Dedifferentiated amniotic fluid mesenchymal stem cell (primary cell): Measurements from ENCODE around the gene SIPA1L3.

Experiments
- DNase-seq: peaks from one replicate; pipeline ENCODE4 v3.0.0-alpha.2; 2016; ENCODE audit errors: extremely low spot score

SIPA1L3 gene

GRCh38 chr19:37995346-37995745 is 88.3 kb downstream of the SIPA1L3 start:
- no peak for DNase-seq

GRCh38 chr19:37997911-37998344 is 90.9 kb downstream of the SIPA1L3 start:
- DNase-seq, result peak; percentile 85

- no peak for DNase-seq
These were observed 91.8 kb downstream of the SIPA1L3 start for GRCh38 chr19:37998801-37999308.

- peak; percentile 91 for DNase-seq
These were observed 92.6 kb downstream of the SIPA1L3 start for GRCh38 chr19:37999309-38000213.

- DNase-seq, result no peak
These were observed 94.3 kb downstream of the SIPA1L3 start for GRCh38 chr19:38001158-38001781.

GRCh38 chr19:38003438-38004185 is 96.6 kb downstream of the SIPA1L3 start:
- DNase-seq, result peak; percentile 66

- peak; percentile 18 for DNase-seq
These were observed 97.1 kb downstream of the SIPA1L3 start for GRCh38 chr19:38004186-38004520.

- peak; percentile 95 for DNase-seq
These were observed 97.7 kb downstream of the SIPA1L3 start for GRCh38 chr19:38004521-38005223.

- no peak for DNase-seq
These were observed 98.2 kb downstream of the SIPA1L3 start for GRCh38 chr19:38005224-38005614.

GRCh38 chr19:38006361-38007045 is 99.5 kb downstream of the SIPA1L3 start:
- no peak for DNase-seq

GRCh38 chr19:38009650-38010242 is 102.7 kb downstream of the SIPA1L3 start:
- no peak for DNase-seq

- no peak for DNase-seq
These were observed 104.4 kb downstream of the SIPA1L3 start for GRCh38 chr19:38011426-38011825.

GRCh38 chr19:38012290-38012689 is 105.3 kb downstream of the SIPA1L3 start:
- no peak for DNase-seq

GRCh38 chr19:38012944-38013343 is 105.9 kb downstream of the SIPA1L3 start:
- DNase-seq, result no peak

GRCh38 chr19:38013913-38014580 is 107.0 kb downstream of the SIPA1L3 start:
- DNase-seq, result no peak

GRCh38 chr19:38015216-38015615 is 108.2 kb downstream of the SIPA1L3 start:
- DNase-seq, result no peak

GRCh38 chr19:38015761-38016160 is 108.8 kb downstream of the SIPA1L3 start:
- no peak for DNase-seq

- no peak for DNase-seq
These were observed 110.6 kb downstream of the SIPA1L3 start for GRCh38 chr19:38017401-38018151.

- no peak for DNase-seq
These were observed 111.8 kb downstream of the SIPA1L3 start for GRCh38 chr19:38018694-38019395.
